GM23248 (cell line): ENCODE measurements around the gene CCDC136.

ENCODE experiments used
- EZH2 ChIP-seq: fragments of 200-600 bp; sonication (generic); IDR thresholded peaks from 2 replicates; pipeline ENCODE4 v1.6.1; 2018; ENCODE audit warnings: antibody characterized with exemption, mild to moderate bottlenecking; ENCODE audit not compliant: insufficient read depth, poor library complexity, severe bottlenecking
- EZH2phosphoT487 ChIP-seq: fragments of 200-600 bp; sonication (generic); IDR thresholded peaks from 2 replicates; pipeline ENCODE4 v1.6.1; 2018; ENCODE audit warnings: antibody characterized with exemption, moderate library complexity, mild to moderate bottlenecking, low read depth; ENCODE audit not compliant: insufficient read depth

GRCh38 chr7:128818694-128819093 lies 26.9 kb downstream of the CCDC136 start:
- TF ChIP-seq EZH2 (no peak), EZH2phosphoT487 (no peak)
